Right atrium auricular region (tissue), 2 donors: ENCODE data around the gene EIF3A. TPM values are rescaled to one million over a fixed set of nuclear protein-coding genes. Genes with fewer than 3 reads are reported as not detected.

Source experiments
- DNase-seq: peaks from one replicate; pipeline ENCODE4 v3.0.0-alpha.2; 2019; ENCODE audit warnings: low spot score
- H3K27ac ChIP-seq, 2 donors: fragments of 200-600 bp; sonication (generic); 1 replicate in 1 of 2; 2 replicates in 1 of 2; pipeline ENCODE4 v1.5.1; 2016 to 2019
- H3K27me3 ChIP-seq, 2 donors: fragments of 200-600 bp; sonication (generic); one replicate each; pipeline versions ENCODE4 v1.5.1 to v1.6.0; 2017 to 2019
- H3K36me3 ChIP-seq: fragments of 200-600 bp; sonication (generic); one replicate; pipeline ENCODE4 v1.5.1; 2016
- H3K4me1 ChIP-seq, 2 donors: fragments of 200-600 bp; sonication (generic); one replicate each; pipeline versions ENCODE4 v1.5.1 to v1.6.0; 2017 to 2019
- H3K4me3 ChIP-seq, 2 donors: fragments of 200-600 bp; sonication (generic); 1 replicate in 1 of 2; 2 replicates in 1 of 2; pipeline ENCODE4 v1.5.1; 2017 to 2019; ENCODE audit warnings: mild to moderate bottlenecking in 1 of 2, moderate library complexity in 1 of 2
- H3K9me3 ChIP-seq, 2 donors: fragments of 200-600 bp; sonication (generic); one replicate each; pipeline ENCODE4 v1.5.1; 2019
- total RNA-seq, 2 donors: library from RNA; depleted of rRNA; stranded (reverse); fragments of >200 nt; gene quantifications; one replicate each; pipeline ENCODE4 v1.1.0, GENCODE V29; 2016
- TF ChIP-seq, protein P1 (sequence below), 2 donors: fragments of 200-600 bp; sonication (generic); IDR thresholded peaks; one replicate each; pipeline ENCODE4 v1.5.1; 2019; ENCODE audit warnings: antibody characterized with exemption in 2 of 2

Gene EIF3A
- total RNA-seq, 2 donors from 2014 or later = 69.8 to 76.9 TPM

DNA sequence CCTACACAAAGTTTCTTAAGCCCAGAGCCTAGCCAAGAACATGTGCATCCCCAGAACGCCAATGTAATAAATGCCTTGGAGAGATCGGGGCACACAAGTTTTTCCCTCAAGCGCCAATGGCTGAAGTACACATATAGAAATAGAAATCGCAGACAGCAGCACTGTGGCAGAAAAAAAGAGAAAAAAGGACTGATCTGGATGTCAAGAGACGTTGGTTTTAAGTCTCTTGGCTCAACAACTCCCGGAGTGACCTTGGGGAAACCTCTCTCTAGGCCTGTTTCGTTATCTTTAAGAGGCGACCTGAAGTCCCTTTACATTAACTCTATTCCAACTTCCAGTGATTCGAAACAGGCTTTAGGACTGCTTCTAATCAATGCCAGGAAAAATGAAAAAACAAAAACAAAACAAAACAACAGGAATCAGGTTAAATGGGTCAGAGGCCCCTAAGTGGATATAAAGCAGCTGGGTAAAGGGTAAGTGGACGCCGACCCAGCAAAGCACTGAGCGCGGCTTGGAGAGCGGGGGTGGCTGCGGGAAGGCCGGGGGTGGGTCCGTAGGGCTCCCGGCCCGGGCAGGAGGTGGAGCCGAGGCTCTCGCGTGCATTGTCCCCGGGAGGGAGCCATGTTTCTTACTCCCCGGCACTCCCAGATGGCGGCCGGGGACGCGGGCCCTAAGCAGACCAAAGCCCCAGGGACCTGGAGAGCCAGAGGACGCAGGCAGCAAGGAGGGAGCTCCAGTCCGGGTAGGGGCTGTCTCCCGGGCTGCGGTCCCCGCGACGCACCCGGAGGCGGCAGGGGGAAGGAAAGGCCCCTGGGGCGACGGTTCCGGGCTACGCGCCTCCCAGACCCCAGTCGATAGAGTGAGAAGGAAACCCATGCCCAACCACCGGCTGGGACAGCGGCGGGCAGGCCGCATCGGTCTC lies 757 bp downstream of the EIF3A start:
- Histone ChIP-seq H3K9me3 (no peaks in the 10 kb centered on the region), H3K27ac (peak overlapping the region; percentile 94 to 99), H3K4me3 (peak overlapping the region; percentile 77 to 97), H3K36me3 (no peaks in the 10 kb centered on the region), H3K4me1 (peaks cover 0 to 43% of the 10 kb centered on the region in 2 donors), H3K27me3 (no peaks in the 10 kb centered on the region)
- TF ChIP-seq, protein P1, sequence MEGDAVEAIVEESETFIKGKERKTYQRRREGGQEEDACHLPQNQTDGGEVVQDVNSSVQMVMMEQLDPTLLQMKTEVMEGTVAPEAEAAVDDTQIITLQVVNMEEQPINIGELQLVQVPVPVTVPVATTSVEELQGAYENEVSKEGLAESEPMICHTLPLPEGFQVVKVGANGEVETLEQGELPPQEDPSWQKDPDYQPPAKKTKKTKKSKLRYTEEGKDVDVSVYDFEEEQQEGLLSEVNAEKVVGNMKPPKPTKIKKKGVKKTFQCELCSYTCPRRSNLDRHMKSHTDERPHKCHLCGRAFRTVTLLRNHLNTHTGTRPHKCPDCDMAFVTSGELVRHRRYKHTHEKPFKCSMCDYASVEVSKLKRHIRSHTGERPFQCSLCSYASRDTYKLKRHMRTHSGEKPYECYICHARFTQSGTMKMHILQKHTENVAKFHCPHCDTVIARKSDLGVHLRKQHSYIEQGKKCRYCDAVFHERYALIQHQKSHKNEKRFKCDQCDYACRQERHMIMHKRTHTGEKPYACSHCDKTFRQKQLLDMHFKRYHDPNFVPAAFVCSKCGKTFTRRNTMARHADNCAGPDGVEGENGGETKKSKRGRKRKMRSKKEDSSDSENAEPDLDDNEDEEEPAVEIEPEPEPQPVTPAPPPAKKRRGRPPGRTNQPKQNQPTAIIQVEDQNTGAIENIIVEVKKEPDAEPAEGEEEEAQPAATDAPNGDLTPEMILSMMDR (IDR thresholded peaks at IDR 0.05) = no peak
- peak; percentile 73 for DNase-seq

DNA sequence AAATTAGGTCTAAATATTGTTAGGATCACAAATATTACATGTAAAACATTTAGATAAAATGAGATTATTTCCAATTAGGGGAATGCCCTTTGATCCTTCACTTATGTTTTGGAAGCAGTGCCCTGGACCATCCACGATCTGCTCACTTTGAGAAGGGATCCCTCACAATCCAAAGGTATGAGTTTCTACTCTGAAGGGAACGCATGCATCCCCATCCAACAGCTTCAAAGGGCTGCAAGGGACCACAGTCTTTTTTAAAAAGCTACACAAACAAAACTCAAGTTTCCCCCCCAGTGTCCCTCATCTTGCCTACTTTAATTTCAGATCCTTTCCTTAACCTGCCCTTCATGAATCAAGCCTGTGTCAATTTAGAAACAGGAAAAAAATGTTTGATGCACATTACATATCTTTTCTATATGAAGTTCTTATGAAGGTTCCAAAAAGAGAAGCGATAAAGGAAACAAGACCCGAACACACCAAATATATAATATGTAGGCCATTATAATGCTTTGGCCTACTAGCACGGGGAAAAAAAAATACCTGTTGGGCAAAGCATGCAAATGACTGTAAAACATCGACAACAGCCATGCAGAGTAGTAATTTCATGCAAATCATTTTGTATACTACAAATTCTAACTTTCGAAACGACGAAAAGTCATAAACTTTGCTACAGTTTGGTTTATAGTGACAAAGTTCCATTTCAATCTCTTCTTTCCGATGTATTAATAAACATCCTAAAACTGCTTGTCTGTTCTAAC lies 2.0 kb downstream of the EIF3A start:
- H3K4me1 ChIP-seq = peaks cover 0 to 52% of the 10 kb centered on the region in 2 donors
- peak overlapping the region; percentile 77 to 97 for H3K4me3 ChIP-seq
- TF ChIP-seq, protein P1 (IDR thresholded peaks at IDR 0.05) = no peak
- H3K27me3 ChIP-seq = no peaks in the 10 kb centered on the region
- no peak for DNase-seq
- H3K36me3 ChIP-seq = no peaks in the 10 kb centered on the region
- peak overlapping the region; percentile 94 to 99 for H3K27ac ChIP-seq
- no peaks in the 10 kb centered on the region for H3K9me3 ChIP-seq

DNA sequence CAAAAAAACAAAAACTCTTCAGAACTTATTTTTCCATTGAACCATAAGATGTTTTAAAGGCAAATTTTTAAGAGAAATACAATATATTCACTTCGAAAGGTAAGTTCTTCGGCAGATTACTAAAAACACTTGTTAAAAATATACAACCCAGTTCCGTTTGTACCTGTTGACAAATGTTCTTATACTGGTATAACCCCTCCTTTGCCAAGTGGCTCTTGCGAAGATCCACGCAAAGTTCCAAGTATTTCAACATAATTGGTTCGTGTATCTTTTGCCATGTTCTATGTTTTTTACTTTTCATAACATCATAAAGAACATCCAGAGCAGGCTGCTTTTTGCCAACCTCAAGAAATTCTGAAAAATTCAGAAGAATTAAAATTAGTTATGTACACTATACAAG lies 7.0 kb downstream of the EIF3A start:
- H3K4me1 ChIP-seq = peaks cover 0 to 37% of the 10 kb centered on the region in 2 donors
- no peak overlapping the region for H3K27ac ChIP-seq
- H3K36me3 ChIP-seq = peaks cover 41% of the 10 kb centered on the region
- DNase-seq = no peak
- no peaks in the 10 kb centered on the region for H3K27me3 ChIP-seq
- TF ChIP-seq, protein P1 (IDR thresholded peaks at IDR 0.05) = no peak
- no peak overlapping the region for H3K4me3 ChIP-seq
- no peaks in the 10 kb centered on the region for H3K9me3 ChIP-seq

DNA sequence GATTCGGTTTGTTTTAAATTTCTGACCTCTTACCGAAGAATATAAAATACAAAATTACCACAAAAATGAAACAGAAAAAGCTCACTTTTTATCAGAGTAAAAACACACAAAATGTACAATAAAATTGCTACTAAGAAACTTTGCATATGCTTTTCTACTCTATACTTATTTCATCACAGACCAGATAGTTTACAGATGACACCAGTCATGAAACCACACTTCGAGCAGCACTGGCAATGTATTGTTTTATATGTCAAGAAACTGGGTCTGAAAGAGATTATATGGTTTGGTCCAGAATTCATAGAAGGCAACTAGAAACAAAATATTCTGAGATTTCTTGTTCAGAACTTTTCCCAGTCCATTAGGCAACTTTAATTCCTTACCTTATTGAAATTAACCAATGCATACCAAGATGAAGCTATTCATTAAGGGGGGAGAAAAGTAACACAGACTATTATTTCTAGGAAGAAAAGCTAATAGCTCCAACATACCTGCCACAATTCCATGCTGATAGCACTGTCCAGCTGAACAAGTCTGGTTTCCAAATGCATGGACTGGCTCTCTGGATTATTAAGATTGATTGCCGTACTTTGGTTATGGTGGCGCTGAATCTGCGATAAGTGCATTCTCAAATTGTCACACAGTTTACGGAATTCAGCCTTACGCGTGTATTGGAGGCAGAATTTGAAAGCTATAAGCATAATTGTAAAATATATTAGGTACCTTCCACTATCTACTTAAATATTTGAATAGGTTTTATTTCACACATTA lies 10.0 kb downstream of the EIF3A start:
- Histone ChIP-seq H3K27me3 (no peaks in the 10 kb centered on the region), H3K27ac (no peak overlapping the region), H3K9me3 (no peaks in the 10 kb centered on the region), H3K36me3 (peaks cover 65% of the 10 kb centered on the region), H3K4me1 (peaks cover 0 to 10% of the 10 kb centered on the region in 2 donors), H3K4me3 (no peak overlapping the region)
- no peak for DNase-seq
- TF ChIP-seq, protein P1 (IDR thresholded peaks at IDR 0.05) = no peak

DNA sequence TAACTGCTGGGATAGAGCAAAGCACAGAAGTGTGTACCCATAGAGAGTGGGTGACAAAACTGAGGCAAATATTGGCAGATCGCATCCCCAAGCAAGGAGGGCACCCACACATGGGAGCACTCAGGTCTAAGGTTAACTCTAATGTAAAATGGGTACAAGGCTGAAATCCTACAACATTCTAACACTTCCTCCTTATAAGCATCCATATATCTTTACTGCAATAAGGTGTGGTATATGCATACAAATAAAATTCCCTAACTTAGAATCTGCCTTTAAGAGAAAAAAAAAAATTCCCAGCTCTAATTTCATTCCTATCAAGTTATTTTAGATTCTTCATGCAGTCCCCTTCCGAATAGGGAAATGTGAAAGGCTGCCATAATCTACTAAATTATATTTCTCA lies 18.7 kb downstream of the EIF3A start:
- Histone ChIP-seq H3K27me3 (no peaks in the 10 kb centered on the region), H3K36me3 (peaks cover 81% of the 10 kb centered on the region), H3K9me3 (no peaks in the 10 kb centered on the region), H3K27ac (no peak overlapping the region), H3K4me1 (no peaks in the 10 kb centered on the region), H3K4me3 (no peak overlapping the region)
- no peak for DNase-seq
- TF ChIP-seq, protein P1 (IDR thresholded peaks at IDR 0.05) = no peak
